IMR-90 (cell line): ENCODE results near the gene OR52E8.

ENCODE experiments used
- BHLHE40 ChIP-seq: fragments of 150-350 bp; IDR thresholded peaks from 2 replicates; pipeline ENCODE4 v1.6.1; 2016; ENCODE audit warnings: mild to moderate bottlenecking, low read depth, low read length
- CEBPB ChIP-seq: IDR thresholded peaks from 2 replicates; pipeline ENCODE4 v1.6.1; 2012; ENCODE audit warnings: low read depth, low read length, improper control_type of control experiment
- CTCF ChIP-seq: conservative IDR thresholded peaks from 2 replicates; pipeline ENCODE4 v1.5.1; 2012; ENCODE audit warnings: mild to moderate bottlenecking, low read depth, low read length, improper control_type of control experiment
- ELK1 ChIP-seq: fragments of 150-350 bp; IDR thresholded peaks from 2 replicates; pipeline ENCODE4 v1.6.1; 2016; ENCODE audit warnings: low read depth, mild to moderate bottlenecking, low read length, moderate library complexity, borderline replicate concordance
- FOS ChIP-seq: fragments of 150-350 bp; IDR thresholded peaks from 2 replicates; pipeline ENCODE4 v1.6.1; 2016; ENCODE audit warnings: low read depth, low read length
- MAZ ChIP-seq: IDR thresholded peaks from 2 replicates; pipeline ENCODE4 v1.6.1; 2012; ENCODE audit warnings: low read depth, mild to moderate bottlenecking, low read length, improper control_type of control experiment, moderate library complexity, borderline replicate concordance
- MXI1 ChIP-seq: IDR thresholded peaks from 2 replicates; pipeline ENCODE4 v1.6.1; 2012; ENCODE audit warnings: low read depth, mild to moderate bottlenecking, low read length, moderate library complexity, borderline replicate concordance
- NFE2L2 ChIP-seq: fragments of 150-350 bp; IDR thresholded peaks from 2 replicates; pipeline ENCODE4 v1.6.1; 2016; ENCODE audit warnings: low read depth, mild to moderate bottlenecking, low read length
- POLR2A ChIP-seq: IDR thresholded peaks from 2 replicates; pipeline ENCODE4 v1.6.1; 2012; ENCODE audit warnings: mild to moderate bottlenecking, low read depth, low read length
- RAD21 ChIP-seq: IDR thresholded peaks from 2 replicates; pipeline ENCODE4 v1.6.1; 2012; ENCODE audit warnings: low read length, improper control_type of control experiment
- RCOR1 ChIP-seq: IDR thresholded peaks from 2 replicates; pipeline ENCODE4 v1.6.1; 2012; ENCODE audit warnings: mild to moderate bottlenecking, low read length, improper control_type of control experiment; ENCODE audit not compliant: insufficient replicate concordance
- RFX5 ChIP-seq: IDR thresholded peaks from 2 replicates; pipeline ENCODE4 v1.8.0; 2012; ENCODE audit warnings: low read depth, mild to moderate bottlenecking, low read length, moderate library complexity
- SMC3 ChIP-seq: fragments of 150-350 bp; IDR thresholded peaks from 2 replicates; pipeline ENCODE4 v1.6.1; 2016; ENCODE audit warnings: low read depth, mild to moderate bottlenecking, antibody characterized with exemption, low read length, moderate library complexity
- USF2 ChIP-seq: fragments of 150-350 bp; IDR thresholded peaks from 2 replicates; pipeline ENCODE4 v1.6.1; 2017; ENCODE audit warnings: mild to moderate bottlenecking, antibody characterized with exemption, low read length, low read depth

- TF ChIP-seq CTCF (no peak), POLR2A (no peak), RCOR1 (no peak), RAD21 (no peak), CEBPB (no peak), SMC3 (no peak), MXI1 (no peak), USF2 (no peak), NFE2L2 (no peak), FOS (no peak), ELK1 (no peak), MAZ (no peak), RFX5 (no peak), BHLHE40 (no peak)
Observed at GRCh38 chr11:5807580-5807979, 49.9 kb downstream of the OR52E8 start.
